Osteocyte (in vitro differentiated cells): ENCODE data around the gene TLE7. TPM values are rescaled to one million over a fixed set of nuclear protein-coding genes. Genes with fewer than 3 reads are reported as not detected.

Source experiments
- DNase-seq: peaks from one replicate; pipeline ENCODE4 v3.0.0; 2021; ENCODE audit warnings: mixed read lengths; ENCODE audit not compliant: unreplicated experiment; ENCODE audit errors: extremely low spot score
- H3K27ac Mint-ChIP-seq: one replicate; pipeline ENCODE4 v1.8.0; 2021; ENCODE audit warnings: mild to moderate bottlenecking, mixed read lengths; ENCODE audit not compliant: unreplicated experiment
- H3K27me3 Mint-ChIP-seq: one replicate; pipeline ENCODE4 v1.8.0; 2021; ENCODE audit warnings: mixed read lengths; ENCODE audit not compliant: unreplicated experiment
- H3K36me3 Mint-ChIP-seq: one replicate; pipeline ENCODE4 v1.8.0; 2021; ENCODE audit warnings: mixed read lengths; ENCODE audit not compliant: unreplicated experiment
- H3K4me1 Mint-ChIP-seq: one replicate; pipeline ENCODE4 v1.8.0; 2021; ENCODE audit warnings: mixed read lengths; ENCODE audit not compliant: unreplicated experiment
- H3K4me3 Mint-ChIP-seq: one replicate; pipeline ENCODE4 v1.8.0; 2021; ENCODE audit warnings: mild to moderate bottlenecking, moderate library complexity, mixed read lengths; ENCODE audit not compliant: unreplicated experiment
- H3K9me3 Mint-ChIP-seq: one replicate; pipeline ENCODE4 v1.8.0; 2021; ENCODE audit warnings: mixed read lengths; ENCODE audit not compliant: unreplicated experiment
- total RNA-seq: library from RNA; stranded (reverse); gene quantifications from 2 replicates; pipeline ENCODE4 v1.2.1, GENCODE V29; 2021
- TF ChIP-seq, protein P1 (sequence below): fragments of 200-600 bp; sonication (generic); IDR thresholded peaks from 2 replicates; pipeline ENCODE4 v1.5.0; 2021; ENCODE audit warnings: antibody characterized with exemption, mild to moderate bottlenecking, moderate library complexity

TLE7 gene
- total RNA-seq, 1 donor from 2014 or later: not detected

DNA sequence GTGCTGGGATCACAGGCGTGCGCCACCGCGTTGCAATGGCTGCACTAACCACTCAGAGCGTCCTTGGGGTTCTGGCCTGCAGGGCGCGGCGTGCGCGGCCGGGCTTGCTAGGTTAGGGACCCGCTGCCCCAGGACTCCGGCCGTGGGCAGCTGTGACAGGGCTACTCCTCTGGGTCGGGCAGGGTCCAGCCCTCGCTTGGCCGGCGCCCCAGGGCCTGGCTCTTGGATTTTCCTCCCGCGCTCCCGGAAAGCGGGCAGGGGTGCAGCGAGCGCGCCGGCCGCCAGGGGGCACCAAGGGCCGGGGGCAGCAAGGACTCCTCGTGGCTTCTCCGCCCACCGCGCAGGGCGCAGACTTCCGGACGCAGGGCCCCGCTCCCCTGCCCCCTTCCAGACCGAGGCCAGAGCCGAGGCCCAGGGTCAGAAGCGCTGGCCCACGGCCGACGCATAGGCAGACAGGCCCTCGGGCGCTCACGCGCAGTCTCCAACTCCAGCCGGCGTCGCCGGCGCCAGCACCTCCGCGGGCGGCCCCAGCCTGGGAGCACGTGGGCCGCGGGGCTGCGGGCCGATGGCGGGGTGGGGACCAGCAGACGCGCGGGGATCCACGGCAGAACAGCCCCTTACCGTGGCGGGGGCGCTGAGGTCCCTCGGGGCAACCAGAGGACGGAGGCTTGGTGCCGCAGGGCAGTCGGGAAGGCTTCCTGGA, 355 bp downstream of the TLE7 start:
- DNase-seq: no peak
- Mint-ChIP-seq H3K9me3 (peaks cover 25% of the 10 kb centered on the region), H3K27me3 (no peaks in the 10 kb centered on the region)

GRCh38 chr16:71440669-71441347, 1.0 kb downstream of the TLE7 start:
- no peak for DNase-seq
- Mint-ChIP-seq H3K27ac (no peak overlapping the region), H3K9me3 (peaks cover 23% of the 10 kb centered on the region), H3K36me3 (no peaks in the 10 kb centered on the region), H3K4me3 (no peak overlapping the region), H3K27me3 (no peaks in the 10 kb centered on the region), H3K4me1 (no peaks in the 10 kb centered on the region)
- TF ChIP-seq, protein P1, sequence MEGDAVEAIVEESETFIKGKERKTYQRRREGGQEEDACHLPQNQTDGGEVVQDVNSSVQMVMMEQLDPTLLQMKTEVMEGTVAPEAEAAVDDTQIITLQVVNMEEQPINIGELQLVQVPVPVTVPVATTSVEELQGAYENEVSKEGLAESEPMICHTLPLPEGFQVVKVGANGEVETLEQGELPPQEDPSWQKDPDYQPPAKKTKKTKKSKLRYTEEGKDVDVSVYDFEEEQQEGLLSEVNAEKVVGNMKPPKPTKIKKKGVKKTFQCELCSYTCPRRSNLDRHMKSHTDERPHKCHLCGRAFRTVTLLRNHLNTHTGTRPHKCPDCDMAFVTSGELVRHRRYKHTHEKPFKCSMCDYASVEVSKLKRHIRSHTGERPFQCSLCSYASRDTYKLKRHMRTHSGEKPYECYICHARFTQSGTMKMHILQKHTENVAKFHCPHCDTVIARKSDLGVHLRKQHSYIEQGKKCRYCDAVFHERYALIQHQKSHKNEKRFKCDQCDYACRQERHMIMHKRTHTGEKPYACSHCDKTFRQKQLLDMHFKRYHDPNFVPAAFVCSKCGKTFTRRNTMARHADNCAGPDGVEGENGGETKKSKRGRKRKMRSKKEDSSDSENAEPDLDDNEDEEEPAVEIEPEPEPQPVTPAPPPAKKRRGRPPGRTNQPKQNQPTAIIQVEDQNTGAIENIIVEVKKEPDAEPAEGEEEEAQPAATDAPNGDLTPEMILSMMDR: no peak

More for the DNA sequence above, 355 bp downstream of the TLE7 start:
- H3K27ac Mint-ChIP-seq: no peak overlapping the region
- no peaks in the 10 kb centered on the region for H3K36me3 Mint-ChIP-seq
- no peak overlapping the region for H3K4me3 Mint-ChIP-seq
- TF ChIP-seq, protein P1: no peak
- no peaks in the 10 kb centered on the region for H3K4me1 Mint-ChIP-seq

- H3K4me3 Mint-ChIP-seq: no peak overlapping the region
- no peak for DNase-seq
Observed at GRCh38 chr16:71439523-71439922, 2.3 kb downstream of the TLE7 start.

DNA sequence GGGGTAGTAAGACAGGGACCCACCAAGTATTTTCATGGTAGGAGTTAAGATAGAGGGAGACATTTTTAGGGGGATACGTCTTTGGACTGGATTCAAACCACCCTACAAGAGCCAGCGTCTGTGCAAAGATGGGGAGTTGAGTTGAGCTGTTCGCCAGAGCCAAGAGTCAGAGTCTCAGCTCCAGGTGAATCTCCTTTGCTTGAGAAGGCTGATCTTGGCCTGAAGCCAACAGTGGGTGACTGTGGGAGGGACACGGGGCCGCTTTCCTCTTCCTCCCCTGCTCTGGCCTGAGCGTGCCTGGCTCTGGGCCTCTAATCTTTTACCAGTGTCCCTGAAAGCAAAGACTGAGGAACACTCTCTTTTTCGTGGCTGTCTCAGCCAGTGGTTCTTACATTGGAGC, 5.4 kb downstream of the TLE7 start:
- Mint-ChIP-seq H3K4me1 (no peaks in the 10 kb centered on the region), H3K9me3 (no peaks in the 10 kb centered on the region), H3K27me3 (no peaks in the 10 kb centered on the region), H3K27ac (no peak overlapping the region), H3K36me3 (no peaks in the 10 kb centered on the region), H3K4me3 (no peak overlapping the region)
- TF ChIP-seq, protein P1: no peak
- DNase-seq: no peak

More at GRCh38 chr16:71439523-71439922, 2.3 kb downstream of the TLE7 start:
- no peaks in the 10 kb centered on the region for H3K36me3 Mint-ChIP-seq
- no peak overlapping the region for H3K27ac Mint-ChIP-seq
- H3K9me3 Mint-ChIP-seq: peaks cover 14% of the 10 kb centered on the region
- no peaks in the 10 kb centered on the region for H3K27me3 Mint-ChIP-seq
- TF ChIP-seq, protein P1: no peak
- H3K4me1 Mint-ChIP-seq: no peaks in the 10 kb centered on the region

DNA sequence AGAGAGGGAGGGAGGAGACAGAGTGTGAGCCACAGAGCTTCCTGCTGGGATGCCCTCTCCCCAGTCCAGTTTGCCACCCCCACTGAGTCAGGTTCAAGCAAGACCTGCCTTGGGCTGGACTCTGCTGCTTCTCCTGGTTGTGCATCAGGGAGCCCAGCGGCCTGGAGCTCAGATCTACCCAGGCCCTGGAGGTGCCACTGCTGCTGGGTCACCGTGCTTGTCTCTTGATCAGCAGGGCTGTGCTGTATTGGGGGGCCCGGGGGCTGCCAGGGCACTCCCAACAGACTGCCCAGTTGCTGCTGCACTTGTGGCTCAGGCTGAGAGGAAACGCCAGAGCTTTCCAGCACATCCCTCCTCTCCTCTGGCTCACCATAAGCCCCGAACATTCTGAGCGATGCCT, 8.9 kb downstream of the TLE7 start:
- no peak for DNase-seq
- Mint-ChIP-seq H3K27ac (no peak overlapping the region), H3K4me3 (no peak overlapping the region), H3K9me3 (peaks cover 7% of the 10 kb centered on the region), H3K36me3 (no peaks in the 10 kb centered on the region), H3K27me3 (peaks cover 2% of the 10 kb centered on the region), H3K4me1 (no peaks in the 10 kb centered on the region)
- TF ChIP-seq, protein P1: no peak
